ENCODE data around the gene OCA2.

OCA2 gene

DNA sequence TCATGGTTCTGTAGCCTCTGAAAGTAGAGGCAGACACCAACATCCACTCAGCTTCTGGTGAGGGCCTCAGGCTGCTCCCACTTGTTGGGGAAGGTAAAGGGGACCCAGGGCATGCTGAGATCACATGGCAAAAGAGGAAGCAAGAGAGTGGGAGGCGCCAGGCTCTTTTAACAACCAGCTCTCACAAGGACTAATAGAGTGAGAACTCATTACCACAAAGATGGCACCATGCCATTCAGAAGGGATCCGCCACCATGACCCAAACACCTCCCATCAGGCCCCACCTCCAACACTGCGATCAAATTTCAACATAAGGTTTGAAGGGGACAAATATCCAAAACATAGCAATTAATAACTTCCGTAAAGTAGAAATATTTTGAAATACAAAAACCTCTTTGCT is 192.3 kb downstream of the OCA2 start:
- TF ChIP-seq CTCF (IDR thresholded peaks at IDR 0.05), result no peak

GRCh38 chr15:27903405-27903804 is 195.7 kb downstream of the OCA2 start:
- no peak for TF ChIP-seq CTCF (IDR thresholded peaks at IDR 0.05)

DNA sequence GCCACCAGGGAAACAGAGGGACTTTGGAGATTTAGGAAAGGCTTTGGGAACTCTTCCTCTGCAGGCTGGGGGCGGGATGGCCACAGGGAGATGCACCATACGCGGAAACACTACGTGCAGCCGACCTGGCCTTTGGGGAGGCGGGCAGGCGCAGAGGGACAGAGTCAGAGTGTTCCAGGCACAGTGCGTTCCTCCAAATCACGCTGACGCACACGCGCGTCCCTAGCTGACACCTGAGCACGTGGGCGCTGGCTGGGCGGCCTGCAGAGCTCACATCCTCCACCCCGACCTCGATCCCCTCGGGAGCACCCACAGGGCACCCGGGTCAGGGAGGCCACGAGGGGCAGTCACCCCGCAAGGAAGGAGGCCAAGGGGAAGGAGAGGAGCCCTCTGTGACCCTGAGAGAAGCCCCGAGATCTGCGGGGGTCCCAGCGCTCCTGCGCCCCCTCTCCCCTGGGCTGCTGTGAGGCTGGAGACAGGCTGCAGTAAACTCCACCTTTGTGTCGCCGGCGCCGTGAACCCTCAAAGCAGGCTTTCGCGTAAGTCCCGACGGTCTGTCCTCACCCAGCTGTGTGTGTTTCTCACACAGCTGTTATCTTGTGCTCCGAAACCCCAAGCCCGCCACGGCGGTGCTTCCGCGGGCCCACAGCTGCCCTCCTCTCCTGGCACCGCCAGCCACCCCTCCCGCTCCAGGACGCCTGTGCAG is 196.3 kb downstream of the OCA2 start:
- TF ChIP-seq CTCF (IDR thresholded peaks at IDR 0.05), result no peak

DNA sequence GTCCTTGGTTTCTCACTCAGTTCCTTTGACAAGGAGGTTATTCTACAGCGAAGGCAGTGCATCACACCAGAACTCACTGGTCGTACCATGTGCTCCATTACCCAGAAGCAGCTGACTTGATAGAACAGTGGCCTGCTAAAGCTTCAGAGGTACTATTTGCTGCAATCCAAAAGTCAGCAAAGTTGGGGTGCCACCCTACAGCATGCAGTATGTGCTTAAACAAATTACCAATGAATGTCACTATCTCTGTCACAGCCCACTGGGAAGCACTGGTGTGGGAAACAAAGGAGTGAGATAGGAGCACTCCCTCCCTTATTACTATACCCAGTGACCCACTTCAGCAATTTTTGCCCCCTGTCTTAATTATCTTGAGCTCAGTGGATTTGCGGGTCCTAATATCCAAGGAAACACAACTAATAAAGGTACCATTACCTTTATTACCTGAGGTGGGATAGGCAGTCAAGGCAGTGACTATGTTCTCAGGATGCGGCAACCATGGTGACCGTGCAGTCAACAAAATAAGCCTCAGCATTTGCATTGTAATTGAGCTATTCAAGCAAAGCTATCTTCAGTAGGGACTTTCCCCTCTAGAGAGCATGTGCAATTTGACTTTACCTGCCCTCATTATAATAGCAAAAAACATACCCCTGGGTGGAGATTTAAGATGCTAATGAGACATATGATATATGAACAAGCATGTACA is 199.4 kb downstream of the OCA2 start:
- TF ChIP-seq CTCF (IDR thresholded peaks at IDR 0.05), result no peak

DNA sequence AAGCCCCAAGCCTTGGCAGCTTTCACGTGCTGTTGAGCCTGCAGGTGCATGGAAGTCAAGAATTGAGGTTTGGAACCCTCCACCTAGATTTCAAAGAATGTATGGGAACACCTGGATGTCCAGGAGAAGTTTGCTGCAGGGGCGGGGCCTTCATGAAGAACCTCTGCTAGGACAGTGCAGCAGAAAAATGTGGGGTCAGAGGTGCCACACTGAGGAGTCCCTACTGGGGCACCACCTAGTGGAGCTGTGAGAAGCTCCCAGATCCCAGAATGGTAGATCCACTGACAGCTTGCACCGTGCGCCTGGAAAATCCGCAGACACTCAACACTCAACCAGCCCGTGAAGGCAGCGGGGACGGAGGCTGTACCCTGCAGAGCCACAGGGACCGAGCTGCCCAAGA is 201.6 kb downstream of the OCA2 start:
- peak; percentile 12; the same call in 1 of the 2 replicates for TF ChIP-seq CTCF (IDR thresholded peaks at IDR 0.05)

DNA sequence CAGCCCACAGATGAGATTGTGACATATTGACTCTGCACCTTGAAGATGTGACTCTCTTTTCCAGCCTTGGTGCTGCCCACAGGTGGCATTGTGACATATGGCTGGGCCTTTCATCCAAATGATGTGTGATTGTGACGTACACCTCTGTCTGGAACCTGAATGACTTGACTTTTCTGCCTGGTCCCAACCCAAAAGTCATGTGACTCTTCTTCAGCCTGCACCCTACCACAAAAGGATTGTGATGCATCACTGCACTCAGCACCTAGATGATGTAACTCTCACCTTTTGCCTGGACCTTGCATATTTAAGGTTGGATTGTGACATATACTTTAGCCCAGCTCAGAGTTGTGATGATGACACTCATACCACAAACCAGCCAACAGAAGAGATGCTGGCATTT is 204.5 kb downstream of the OCA2 start:
- TF ChIP-seq CTCF (IDR thresholded peaks at IDR 0.05), result no peak

GRCh38 chr15:27889258-27889657 is 209.9 kb downstream of the OCA2 start:
- no peak for TF ChIP-seq CTCF (IDR thresholded peaks at IDR 0.05)
